HG02798 (cell line): ENCODE measurements around the gene KRT2.

Experiments
- ATAC-seq: cut with Tn5 transposase; IDR thresholded peaks from one replicate; pipeline ENCODE4 v1.9.1; 2021; ENCODE audit warnings: mild to moderate bottlenecking; ENCODE audit not compliant: unreplicated experiment, poor library complexity

Gene KRT2

DNA sequence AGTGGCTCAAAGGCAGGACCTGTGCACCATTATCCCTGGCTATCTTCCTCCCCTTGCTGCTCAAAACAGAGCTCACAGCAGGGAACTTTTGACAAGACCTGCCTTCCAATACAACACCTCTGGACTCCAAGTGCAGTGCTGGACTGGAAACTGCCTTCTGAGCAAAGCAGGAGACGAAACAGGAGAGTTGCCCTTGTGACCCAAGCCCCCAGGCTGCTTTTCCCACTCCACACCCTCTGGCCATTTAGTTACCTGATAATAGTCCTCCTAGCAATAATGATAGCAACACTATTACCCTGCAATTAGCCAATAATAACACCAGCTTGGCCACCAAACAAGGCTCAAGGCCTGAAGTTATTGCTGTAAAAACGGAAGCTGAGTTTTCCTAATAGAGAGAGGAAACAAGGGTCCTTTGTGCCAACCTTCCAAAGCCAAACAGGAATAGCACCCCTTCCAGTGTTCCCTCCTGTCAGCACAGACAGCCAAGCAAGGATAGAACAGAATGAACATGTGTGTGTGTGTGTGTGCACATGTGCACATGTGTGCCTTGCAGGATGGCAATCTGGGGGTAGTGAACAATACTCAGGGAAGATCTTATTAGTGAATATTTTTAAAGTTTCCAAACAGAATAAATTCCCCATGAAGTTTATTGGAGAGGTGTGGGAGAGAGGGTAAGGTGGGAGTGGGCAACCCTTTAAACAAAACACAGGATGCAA lies 24.5 kb downstream of the KRT2 start:
- no peak for ATAC-seq

DNA sequence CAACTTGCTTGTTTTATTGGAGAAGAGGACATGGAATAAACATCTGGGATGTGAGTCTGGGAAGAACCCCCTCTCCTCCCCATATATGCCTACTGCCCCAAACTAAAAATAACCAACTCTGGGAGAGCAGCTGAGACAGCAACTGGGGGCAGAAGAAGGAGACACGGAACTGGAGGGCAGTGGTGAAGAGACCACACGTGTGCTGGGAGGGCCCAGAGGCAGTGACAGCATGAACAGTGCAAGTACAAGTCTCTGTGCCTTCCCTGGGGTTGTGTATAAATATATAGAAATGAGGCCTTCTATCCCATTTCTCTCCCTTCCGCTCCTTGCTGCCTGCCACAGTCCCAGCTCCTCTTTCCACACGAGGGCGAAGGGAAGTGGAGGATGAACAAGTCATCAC lies 29.7 kb downstream of the KRT2 start:
- no peak for ATAC-seq

DNA sequence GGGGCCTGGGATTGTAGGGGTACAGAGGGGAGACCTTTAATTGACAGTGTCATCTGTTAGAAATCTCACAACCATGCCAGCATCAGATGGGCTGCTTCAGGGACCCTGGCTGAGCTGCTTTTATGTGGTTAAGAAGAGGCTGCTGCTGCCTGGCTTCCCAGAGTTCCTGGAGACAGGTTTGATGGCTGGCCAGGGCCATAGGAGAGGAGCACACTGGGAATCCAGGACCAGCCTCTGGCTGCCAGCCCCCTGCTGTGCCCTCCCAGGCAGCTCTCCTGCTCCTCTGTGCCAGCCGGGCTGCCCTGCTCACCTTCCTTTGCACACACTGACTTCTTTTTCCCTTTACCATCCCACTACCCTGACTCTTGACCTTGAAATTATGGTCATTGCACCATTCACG lies 33.1 kb downstream of the KRT2 start:
- no peak for ATAC-seq

DNA sequence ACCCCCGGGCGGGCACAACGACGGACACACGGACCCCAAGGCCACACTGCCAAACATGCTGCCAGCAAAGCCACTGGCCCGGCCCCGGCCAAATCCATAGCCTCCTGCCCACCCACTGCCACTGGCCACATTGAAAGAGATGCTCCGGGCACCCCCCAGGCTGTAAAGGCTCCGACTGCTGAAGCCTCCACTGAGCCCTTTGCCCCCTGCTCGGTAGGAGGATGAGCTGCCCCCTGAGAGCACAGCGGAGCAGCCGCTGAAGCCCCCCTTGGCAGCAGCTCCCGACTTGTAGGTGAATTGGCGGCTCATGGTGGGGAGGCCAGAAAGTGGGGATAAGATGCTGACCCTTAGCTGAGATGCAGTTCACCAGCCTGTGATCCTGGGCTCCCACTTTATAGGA lies 33.8 kb downstream of the KRT2 start, which contains the start of gene KRT73:
Gene KRT73, minus strand, starts transcription at position 344 of the 400 bp plus-strand sequence. Its CDS starts 35 bp downstream, at position 309.
- ATAC-seq: no peak

DNA sequence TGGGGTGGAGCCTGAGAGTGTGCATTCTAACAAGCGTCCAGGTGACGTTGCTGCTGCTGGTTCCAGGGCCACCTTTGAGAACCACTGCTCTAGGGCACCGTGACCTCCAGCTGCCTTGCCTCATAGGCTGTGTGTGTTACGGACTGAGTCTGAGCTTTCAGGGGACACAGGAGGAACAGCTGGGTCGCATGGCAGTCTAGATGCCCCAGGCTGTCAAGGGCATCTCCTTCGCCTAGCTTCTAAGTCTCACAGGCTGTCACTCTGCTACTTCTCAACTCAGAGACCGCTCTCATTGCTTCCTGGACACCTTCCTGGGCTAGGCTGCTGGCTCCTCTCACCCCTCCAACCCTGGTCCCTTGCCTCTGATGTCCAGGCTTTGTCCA lies 34.6 kb downstream of the KRT2 start:
- no peak for ATAC-seq

DNA sequence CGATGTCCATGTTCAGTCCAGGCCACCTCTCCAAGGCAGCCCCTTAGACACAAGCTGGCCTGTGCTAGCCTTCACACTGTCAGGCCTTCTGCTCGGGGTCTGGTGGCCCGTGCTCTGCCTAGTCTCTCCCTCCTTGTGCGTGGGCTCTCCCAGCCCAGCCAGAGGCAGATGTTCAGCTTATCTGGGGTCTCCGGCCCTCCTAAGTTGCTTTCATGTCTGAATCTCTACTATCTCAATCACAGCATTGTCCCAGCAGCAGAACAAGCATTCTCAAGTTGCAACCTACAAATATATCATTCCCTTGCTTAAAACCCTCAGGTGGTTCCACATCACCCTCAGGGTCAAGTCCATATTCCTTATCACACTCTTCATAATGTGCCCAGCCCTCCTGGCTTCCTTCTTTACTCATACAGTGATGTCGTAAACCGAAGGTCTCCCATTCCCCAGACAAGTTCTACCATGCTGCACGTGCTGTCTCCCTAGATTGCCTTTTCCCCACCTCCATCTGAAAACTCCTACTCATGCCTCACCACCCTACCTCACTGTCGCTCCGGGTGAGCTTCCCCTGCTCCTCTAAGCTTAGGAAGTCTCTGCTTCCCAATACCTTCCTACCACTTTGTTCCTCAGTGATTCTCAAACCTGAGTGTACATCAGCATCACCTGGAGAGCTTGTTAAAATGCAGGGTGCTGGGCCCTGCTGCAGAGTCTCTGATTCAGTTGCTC lies 35.2 kb downstream of the KRT2 start:
- no peak for ATAC-seq

DNA sequence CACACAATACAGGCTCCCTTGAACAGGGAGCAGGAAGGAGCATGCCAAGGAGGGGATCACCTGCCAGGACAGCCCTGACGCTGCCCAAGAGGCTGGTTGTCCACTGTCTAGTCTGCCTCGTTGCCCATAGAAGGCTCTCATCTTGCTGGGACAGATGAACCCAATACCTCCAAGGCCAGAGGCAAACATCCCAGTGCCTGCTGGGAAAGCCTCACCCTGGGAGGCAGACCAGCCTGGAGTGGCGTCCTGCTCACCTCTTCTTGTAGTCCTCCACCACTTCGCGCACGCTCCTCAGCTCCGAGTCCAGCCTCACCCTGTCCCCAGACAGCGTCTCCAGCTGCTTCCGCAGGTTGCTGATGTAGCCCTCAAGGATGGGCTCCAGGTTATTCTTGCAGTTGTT lies 36.1 kb downstream of the KRT2 start:
- ATAC-seq: no peak

DNA sequence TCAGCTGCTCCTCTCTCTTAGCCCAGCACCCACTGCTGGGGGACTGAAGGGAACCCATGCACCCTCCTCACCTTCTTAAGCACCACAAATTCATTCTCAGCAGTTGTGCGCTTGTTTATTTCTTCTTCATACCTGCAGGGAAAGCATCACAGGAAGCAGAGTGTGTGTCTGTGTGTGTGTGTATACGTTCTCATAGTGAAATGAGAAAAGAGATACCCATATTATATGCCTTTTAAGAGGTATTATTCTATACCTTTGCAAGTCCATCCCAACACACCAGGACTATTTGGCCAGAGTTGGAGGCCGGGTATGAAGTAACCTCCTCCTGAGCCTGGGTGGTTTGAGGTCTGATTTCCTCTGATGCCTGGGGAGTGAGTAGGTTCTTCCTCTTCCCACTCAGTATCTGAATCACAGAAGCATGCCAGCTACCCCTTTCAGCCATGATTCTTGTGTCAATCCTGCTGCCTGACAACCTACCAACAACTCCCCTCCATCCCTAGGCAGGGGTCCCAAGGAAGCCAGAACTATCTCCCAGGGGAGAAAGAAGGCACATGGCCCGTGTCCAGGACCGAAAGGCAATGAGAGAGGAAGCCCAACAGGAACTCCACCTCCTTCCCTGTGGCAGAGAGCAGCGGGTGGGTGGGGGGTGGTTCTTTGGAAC lies 36.7 kb downstream of the KRT2 start:
- no peak for ATAC-seq

DNA sequence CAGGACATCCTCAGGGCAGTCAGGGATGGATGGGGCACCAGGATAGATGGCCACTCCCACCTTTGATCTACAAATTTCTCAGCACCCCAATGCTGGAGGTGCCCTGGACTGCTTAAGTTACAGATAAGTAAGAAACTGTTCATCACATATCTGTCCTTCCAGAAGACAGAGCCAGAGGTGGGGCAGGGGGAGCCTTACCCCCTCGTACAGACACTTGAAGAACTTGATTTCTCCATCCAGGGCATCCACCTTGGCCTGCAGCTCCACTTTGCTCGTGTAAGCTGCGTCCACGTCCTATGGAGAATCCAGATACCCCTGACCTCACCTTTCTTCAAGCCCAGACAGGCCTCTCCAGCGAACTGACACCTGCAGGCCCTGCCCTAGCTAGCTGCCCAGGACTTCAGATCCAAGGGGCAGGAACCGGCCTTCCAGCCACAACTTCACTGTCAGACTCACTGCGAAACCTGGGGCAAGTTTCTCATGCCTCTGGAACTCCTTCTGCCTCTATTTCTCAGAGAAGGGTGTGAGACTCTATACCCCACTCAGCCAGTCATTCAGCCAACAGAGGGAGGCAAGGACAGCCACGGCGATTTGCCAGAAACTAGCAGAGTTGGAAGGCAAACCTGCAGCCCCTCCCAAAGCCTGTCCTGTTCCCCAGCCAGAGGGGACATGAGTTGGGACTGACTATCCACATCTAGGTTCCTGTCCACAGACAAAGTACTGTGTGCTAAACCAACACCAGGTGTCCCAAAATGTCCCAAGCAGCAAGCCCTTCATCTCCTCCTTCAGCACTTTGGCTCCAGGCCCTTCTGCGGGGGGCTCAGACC lies 37.4 kb downstream of the KRT2 start:
- ATAC-seq: no peak

DNA sequence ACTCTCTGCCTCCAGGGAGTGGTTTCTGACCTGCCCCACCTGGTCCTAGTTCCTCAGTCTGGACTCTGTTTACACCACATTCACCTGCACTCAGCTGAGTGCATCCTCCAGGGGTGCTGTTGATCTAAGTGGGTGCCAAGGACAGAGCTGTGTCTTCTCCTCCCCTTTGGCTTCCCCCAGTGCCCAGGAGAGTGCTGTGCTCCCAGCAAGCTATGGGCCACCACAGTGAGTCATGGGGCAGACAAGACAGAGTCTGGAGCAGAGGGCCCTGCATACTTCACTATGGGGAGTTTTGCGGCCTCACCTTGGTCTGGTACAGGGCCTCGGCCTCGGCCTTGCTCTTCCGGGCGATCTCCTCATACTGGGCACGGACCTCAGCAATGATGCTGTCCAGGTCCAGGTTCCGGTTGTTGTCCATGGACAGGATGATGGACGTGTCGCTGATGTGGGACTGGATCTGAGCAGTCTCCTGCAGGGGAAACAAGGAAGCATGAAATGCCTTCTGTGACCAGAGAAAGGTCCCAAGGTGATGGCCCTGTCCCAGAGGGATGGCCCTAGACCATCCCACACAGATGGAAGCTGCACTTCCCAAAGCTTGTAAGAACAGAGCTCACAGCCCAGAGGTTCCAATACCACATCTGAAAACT lies 38.5 kb downstream of the KRT2 start:
- no peak for ATAC-seq

DNA sequence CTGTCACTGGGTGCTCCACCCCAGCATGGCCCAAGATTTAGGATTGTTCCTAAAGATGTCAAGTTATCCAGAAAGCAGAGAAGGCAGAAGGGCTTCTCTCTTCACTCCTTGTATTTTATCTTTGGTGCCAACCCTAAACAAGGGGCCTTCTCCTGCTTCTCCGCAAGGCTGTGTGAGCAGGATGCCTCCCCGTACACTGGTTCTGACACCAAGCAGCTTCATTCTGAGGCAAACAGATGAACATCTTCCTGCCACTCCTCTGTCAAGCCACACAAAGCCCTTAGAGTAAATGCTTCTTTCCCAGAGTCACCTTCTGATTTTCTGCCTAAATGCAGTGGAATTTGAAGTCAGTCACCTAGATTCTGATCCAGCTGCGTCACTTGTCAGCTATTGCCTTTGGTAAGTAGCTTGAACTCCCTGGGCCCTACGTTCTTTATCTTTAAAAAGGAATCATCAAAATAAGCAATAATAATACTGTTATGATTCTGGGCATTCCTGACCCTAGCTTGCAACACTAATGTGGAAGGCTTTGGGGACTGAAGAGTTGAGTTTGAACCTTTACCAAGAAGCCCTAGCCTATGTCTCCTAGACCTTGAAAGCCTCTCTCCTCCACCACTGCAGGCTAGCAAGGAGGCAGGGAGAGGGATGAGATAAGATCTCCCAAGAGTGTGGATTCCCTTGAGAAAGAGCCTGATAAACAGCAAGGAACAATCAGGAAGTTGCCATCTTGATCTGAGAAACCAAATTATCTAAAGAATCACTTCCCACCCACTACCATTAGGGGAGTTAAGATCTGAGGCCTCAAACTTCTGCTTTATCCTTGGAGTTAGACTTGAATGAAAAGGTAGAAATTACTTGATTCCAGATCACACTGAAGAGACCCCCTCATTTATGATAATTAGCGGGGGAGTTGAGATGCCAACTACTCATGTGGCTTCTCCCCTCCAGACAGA lies 39.3 kb downstream of the KRT2 start:
- no peak for ATAC-seq

DNA sequence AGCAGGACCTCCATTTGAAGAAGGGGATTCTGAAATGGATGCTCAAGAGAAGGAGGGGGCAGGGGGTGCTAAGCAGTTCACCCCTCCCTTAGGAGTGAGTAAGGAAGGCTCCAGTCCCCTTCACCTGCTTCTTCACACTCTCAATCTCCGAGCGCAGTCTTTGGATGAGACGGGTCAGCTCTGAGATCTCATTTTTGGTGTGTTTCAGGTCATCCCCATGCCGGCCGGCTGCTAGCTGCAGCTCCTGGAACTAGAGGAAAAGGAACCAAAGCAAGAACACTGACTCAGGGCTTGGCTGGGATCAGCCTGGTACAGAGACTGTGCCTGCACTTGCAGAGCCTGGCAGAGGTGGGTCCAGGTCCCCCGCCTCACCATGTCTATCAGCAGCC lies 40.9 kb downstream of the KRT2 start:
- no peak for ATAC-seq

DNA sequence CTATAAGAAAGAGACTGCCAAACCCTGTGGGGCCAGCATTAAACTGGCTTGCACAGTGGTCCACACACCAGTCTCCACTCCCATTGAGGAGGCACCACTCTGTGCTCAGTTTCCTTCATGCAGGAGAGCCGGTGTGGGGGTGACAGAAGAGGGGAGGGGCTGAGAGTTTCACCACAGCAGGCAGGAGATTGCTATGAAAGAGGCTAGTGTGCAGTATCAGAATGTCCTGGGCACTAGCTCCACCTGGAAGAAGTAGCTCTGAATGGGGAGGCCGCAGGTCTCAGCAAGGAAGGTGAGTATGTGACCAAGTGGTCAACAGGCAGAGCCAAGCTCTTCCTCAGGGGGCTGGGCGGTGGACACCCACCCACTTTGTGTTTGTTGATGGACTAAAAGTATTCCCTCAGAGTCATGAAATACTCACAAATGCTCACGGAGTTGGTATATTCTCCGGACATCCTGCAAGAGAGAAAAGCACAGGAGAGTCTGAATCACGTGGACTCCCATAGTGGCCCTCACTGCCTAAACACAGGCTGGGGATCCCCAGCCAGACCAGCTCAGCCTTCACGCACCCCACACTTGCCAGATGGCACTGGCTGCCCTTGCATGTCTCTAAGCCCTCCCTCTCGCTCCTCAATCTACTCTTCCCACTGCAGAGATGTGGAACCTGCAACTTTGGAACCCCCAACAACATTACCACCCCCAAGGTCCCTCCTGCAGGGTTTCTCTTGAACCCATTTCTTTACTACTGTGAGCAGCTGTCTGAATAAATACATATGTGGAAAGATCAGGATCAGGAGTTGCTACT lies 43.0 kb downstream of the KRT2 start:
- no peak for ATAC-seq

DNA sequence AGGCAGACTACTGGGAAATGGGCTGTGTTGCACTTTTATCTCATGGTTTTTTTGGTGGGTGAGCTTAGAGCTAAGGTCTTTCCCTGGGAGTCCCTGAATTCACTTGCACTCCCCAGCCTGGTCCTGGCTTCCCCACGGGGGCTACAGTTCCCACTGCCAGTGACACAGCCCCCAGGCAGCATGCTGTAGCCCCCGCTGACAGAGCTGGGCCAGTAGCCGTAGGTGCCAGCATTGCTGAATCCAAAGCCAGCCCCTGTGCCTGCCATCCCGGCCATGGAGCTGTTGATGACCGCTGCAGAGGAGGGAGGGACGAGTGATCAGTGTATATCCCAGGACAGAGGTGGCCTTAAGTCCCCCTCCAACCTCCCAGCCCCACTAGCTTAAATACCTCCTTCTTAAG lies 43.9 kb downstream of the KRT2 start:
- no peak for ATAC-seq

DNA sequence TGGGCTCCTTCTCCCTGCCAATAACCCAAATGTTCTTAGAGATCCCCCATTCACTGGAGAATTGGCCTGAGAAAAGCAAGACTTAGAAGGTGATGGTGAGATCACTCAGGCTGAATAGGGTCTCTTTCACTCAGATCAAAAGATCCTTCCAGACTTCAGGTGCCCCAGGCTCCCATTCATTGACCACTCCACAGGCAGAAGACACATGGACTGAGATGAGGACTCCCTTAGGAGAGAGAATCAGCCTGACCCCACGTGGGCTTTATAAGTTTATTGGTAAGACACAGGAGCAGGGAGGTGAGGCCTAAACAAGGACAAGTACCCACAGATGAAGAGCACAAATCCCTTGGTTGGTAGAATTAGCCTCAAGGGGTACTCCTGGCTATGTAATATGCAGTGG lies 44.7 kb downstream of the KRT2 start:
- no peak for ATAC-seq

DNA sequence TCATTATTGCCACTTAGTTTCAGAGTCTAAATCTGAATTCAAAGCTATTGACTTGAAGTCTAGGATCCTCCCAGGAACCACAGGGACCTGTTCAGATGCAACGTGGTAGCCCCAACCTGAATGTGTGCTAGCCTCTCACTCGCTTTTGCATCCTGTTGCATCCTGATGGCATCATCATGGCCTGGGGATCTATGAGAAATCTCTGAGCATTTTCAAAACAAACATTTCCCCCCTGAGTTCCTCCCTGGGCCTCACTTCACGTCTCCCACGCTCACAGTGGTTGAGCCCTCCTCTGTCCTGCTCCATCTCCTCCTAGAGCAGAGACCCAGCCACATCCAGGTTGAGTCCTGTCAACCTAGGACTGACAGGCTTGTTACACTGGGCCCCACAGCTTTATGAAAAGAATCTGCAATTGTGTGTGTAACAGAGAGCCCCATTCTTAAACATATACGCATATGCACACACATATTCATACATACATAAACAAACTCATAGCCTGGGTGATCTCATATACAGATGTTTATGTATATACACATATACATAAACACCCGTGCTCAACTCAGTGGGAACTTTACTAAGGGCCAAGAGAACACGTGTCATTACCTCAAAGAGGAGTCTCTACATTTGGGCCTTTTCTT lies 45.3 kb downstream of the KRT2 start:
- no peak for ATAC-seq

DNA sequence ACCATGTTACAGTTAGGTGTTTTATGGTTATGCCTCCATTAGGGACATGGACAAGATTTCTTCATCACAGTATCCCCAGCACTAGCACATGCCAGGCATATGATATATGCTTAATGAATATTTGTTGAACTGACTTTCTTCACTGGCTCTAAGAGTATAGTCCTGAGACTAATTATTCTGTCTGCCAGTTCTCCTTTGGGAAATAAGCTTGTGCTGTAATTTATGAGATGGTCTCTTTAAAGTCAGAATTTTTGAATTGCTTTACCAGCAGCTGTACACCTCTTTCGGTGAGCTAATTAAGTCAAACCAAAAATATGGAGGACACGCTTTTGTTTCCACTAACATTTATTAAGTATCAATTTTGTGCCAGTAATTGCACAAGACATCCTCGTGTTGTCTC lies 45.9 kb downstream of the KRT2 start:
- no peak for ATAC-seq

DNA sequence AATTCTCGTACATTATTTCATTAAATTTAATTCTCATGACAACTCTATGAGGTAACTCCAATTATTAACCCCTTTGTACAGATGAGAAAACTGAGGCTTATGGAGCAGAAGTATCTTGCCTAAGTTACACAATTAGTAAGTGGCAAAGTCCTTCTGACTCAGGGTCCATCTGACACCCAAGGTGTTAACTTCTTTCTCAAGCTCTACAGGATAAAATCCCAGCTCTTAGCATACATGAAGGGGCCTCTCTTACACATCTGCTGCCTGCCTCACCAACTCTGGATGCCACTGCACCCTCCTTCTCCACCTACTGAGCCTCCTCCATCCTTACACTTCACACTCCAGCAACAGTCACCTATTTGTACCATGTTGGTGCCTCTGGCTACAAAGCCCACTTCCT lies 46.5 kb downstream of the KRT2 start:
- ATAC-seq: no peak
